HepG2 (cell line): Measurements from ENCODE around the gene ATAD1. TPM values are rescaled to one million over a fixed set of nuclear protein-coding genes. Genes with fewer than 3 reads are reported as not detected.

Experiments
- FOXO4 ChIP-seq: sonication (generic); formaldehyde crosslinking; conservative IDR thresholded peaks from 2 replicates; pipeline ENCODE4 v1.8.1; 2023; ENCODE audit warnings: missing genetic modification reagents
- GFI1 ChIP-seq: sonication (generic); formaldehyde crosslinking; IDR thresholded peaks from 2 replicates; pipeline ENCODE4 v1.5.0; 2020; ENCODE audit warnings: missing genetic modification reagents, mild to moderate bottlenecking, borderline replicate concordance
- JUN ChIP-seq: sonication (generic); formaldehyde crosslinking; IDR thresholded peaks from 2 replicates; pipeline ENCODE4 v1.4.0; 2020; ENCODE audit warnings: mild to moderate bottlenecking, missing genetic modification reagents
- MEIS2 ChIP-seq: sonication (generic); formaldehyde crosslinking; IDR thresholded peaks from 2 replicates; pipeline ENCODE4 v1.9.0; 2021; ENCODE audit warnings: mild to moderate bottlenecking, missing genetic modification reagents
- NPAS2 ChIP-seq: sonication (generic); formaldehyde crosslinking; IDR thresholded peaks from 2 replicates; pipeline ENCODE4 v1.8.0; 2022; ENCODE audit warnings: mild to moderate bottlenecking, missing genetic modification reagents, borderline replicate concordance
- PITX1 ChIP-seq: sonication (generic); formaldehyde crosslinking; IDR thresholded peaks from 2 replicates; pipeline ENCODE4 v1.5.1; 2020; ENCODE audit warnings: mild to moderate bottlenecking, missing genetic modification reagents
- POLR2AphosphoS2 ChIP-seq: IDR thresholded peaks from 2 replicates; pipeline ENCODE4 v1.6.1; 2011; ENCODE audit warnings: low read depth, low read length, improper control_type of control experiment
- SAFB2 ChIP-seq: sonication (generic); formaldehyde crosslinking; IDR thresholded peaks from 2 replicates; pipeline ENCODE4 v1.5.1; 2020; ENCODE audit warnings: missing genetic modification reagents, low read depth, mild to moderate bottlenecking, borderline replicate concordance
- SMYD3 ChIP-seq: sonication (generic); formaldehyde crosslinking; IDR thresholded peaks from 2 replicates; pipeline ENCODE4 v1.8.1; 2023; ENCODE audit warnings: mild to moderate bottlenecking, missing genetic modification reagents
- UBTF ChIP-seq: sonication (generic); formaldehyde crosslinking; IDR thresholded peaks from 2 replicates; pipeline ENCODE4 v1.4.0; 2020; ENCODE audit warnings: mild to moderate bottlenecking, missing genetic modification reagents
- ZBTB8A ChIP-seq: sonication (generic); formaldehyde crosslinking; IDR thresholded peaks from 2 replicates; pipeline ENCODE4 v1.4.0; 2020; ENCODE audit warnings: mild to moderate bottlenecking, low read depth, missing genetic modification reagents, borderline replicate concordance
- ZNF256 ChIP-seq: sonication (generic); formaldehyde crosslinking; conservative IDR thresholded peaks from 2 replicates; pipeline ENCODE4 v1.4.0; 2020; ENCODE audit warnings: missing genetic modification reagents
- ZNF280D ChIP-seq: sonication (generic); formaldehyde crosslinking; IDR thresholded peaks from 2 replicates; pipeline ENCODE4 v1.5.1; 2020; ENCODE audit warnings: mild to moderate bottlenecking, missing genetic modification reagents
- ZNF784 ChIP-seq: sonication (generic); formaldehyde crosslinking; IDR thresholded peaks from 2 replicates; pipeline ENCODE4 v1.5.1; 2020; ENCODE audit warnings: missing genetic modification reagents, mild to moderate bottlenecking, borderline replicate concordance
- polyA plus RNA-seq, 8 experiments: library from polyadenylated mRNA; depleted of rRNA in 3 of 8; stranded (reverse) in 7 of 8; unstranded in 1 of 8; fragments of >200 nt; fragmentation: Illumina TruSeq in 4 of 8; extraction: Trizol in 4 of 8; gene quantifications; 2 replicates each; pipeline versions ENCODE4 v1.2.1 to v1.2.3, GENCODE V29; 2011 to 2016; ENCODE audit warnings: low read depth in 4 of 8, missing spikeins in 1 of 8, mixed read lengths in 1 of 8; ENCODE audit not compliant: insufficient read depth in 1 of 8
- total RNA-seq, 5 experiments: library from RNA; depleted of rRNA; stranded (reverse); fragments of >200 nt; fragmentation: Illumina TruSeq; extraction: Trizol; gene quantifications; 2 replicates each; pipeline ENCODE4 v1.2.3, GENCODE V29; 2016; ENCODE audit warnings: low read depth in 1 of 5
- TF ChIP-seq, protein P1 (sequence below): sonication (generic); formaldehyde crosslinking; conservative IDR thresholded peaks from 2 replicates; pipeline ENCODE4 v1.4.0; 2020; ENCODE audit warnings: missing genetic modification reagents
- TF ChIP-seq, protein P2 (sequence below): sonication (generic); formaldehyde crosslinking; IDR thresholded peaks from 2 replicates; pipeline ENCODE4 v1.8.0; 2022; ENCODE audit warnings: mild to moderate bottlenecking, missing genetic modification reagents, moderate library complexity

Gene ATAD1
- total and polyA plus RNA-seq, 2 of the 13 experiments (the other 11 are each of a cell fraction or from before 2014, with no cell fraction given): 14.9 to 28.2 TPM

- TF ChIP-seq, protein P1, sequence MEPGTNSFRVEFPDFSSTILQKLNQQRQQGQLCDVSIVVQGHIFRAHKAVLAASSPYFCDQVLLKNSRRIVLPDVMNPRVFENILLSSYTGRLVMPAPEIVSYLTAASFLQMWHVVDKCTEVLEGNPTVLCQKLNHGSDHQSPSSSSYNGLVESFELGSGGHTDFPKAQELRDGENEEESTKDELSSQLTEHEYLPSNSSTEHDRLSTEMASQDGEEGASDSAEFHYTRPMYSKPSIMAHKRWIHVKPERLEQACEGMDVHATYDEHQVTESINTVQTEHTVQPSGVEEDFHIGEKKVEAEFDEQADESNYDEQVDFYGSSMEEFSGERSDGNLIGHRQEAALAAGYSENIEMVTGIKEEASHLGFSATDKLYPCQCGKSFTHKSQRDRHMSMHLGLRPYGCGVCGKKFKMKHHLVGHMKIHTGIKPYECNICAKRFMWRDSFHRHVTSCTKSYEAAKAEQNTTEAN (CRISPR knock-in tag): peak; percentile 37; the same call in 1 of the 2 replicates
- TF ChIP-seq SAFB2 (CRISPR knock-in tag) (no peak), MEIS2 (CRISPR knock-in tag) (peak; percentile 77; the same call in 1 of the 2 replicates), ZNF280D (CRISPR knock-in tag) (no peak), FOXO4 (CRISPR knock-in tag) (0 out of 2 replicates have a peak, but pooled peaks have one; percentile 68), GFI1 (CRISPR knock-in tag) (peak; percentile 59; the same call in 1 of the 2 replicates), PITX1 (peak; percentile 63; the same call in 1 of the 2 replicates), ZNF784 (CRISPR knock-in tag) (0 out of 2 replicates have a peak, but pooled peaks have one; percentile 44), SMYD3 (CRISPR knock-in tag) (peak; percentile 44; the same call in 1 of the 2 replicates), NPAS2 (CRISPR knock-in tag) (no peak), ZBTB8A (CRISPR knock-in tag) (no peak), JUN (no peak), UBTF (no peak; the same call in none of the 2 replicates), POLR2AphosphoS2 (no peak), ZNF256 (0 out of 2 replicates have a peak, but pooled peaks have one; percentile 29)
- TF ChIP-seq, protein P2, sequence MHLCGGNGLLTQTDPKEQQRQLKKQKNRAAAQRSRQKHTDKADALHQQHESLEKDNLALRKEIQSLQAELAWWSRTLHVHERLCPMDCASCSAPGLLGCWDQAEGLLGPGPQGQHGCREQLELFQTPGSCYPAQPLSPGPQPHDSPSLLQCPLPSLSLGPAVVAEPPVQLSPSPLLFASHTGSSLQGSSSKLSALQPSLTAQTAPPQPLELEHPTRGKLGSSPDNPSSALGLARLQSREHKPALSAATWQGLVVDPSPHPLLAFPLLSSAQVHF (CRISPR knock-in tag): no peak
These were observed at the start of gene ATAD1 (continued) for GRCh38 chr10:87817609-87818504.
